Peyer's patch (tissue), 4 donors: ENCODE measurements around the gene TPBG.

ENCODE experiments used
- POLR2A ChIP-seq, 2 donors: fragments of 450-650 bp; IDR thresholded peaks; one replicate each; pipeline ENCODE4 v1.5.1; 2017; ENCODE audit warnings: antibody characterized with exemption in 2 of 2, mild to moderate bottlenecking in 2 of 2, moderate library complexity in 2 of 2
- TF ChIP-seq, protein P1 (sequence below), 6 experiments: fragments of 450-650 bp in 4 of 6; fragments of 200-600 bp in 2 of 6; sonication (generic) in 1 of 6; IDR thresholded peaks; one replicate each; pipeline ENCODE4 v1.5.1; 2017 to 2019; ENCODE audit warnings: antibody characterized with exemption in 6 of 6, mild to moderate bottlenecking in 3 of 6, moderate library complexity in 1 of 6

DNA sequence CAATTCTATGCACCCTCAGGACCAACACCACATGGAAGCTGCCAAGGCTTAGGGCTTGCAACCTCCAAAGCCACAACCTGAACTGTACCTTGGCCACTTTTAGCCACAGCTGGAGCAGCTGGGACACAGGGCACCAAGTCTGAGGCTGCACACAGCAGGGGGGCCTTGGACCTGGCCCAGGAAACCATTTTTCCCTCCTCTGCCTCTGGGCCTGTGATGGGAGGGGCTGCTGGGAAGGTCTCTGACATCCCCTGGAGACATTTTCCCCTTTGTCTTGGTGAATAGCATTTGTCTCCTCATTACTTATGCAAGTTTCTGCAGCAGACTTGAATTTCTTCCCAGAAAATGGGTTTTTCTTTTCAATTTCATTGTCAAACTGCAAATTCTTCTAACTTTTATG, 13.0 kb downstream of the TPBG start:
- TF ChIP-seq, protein P1, sequence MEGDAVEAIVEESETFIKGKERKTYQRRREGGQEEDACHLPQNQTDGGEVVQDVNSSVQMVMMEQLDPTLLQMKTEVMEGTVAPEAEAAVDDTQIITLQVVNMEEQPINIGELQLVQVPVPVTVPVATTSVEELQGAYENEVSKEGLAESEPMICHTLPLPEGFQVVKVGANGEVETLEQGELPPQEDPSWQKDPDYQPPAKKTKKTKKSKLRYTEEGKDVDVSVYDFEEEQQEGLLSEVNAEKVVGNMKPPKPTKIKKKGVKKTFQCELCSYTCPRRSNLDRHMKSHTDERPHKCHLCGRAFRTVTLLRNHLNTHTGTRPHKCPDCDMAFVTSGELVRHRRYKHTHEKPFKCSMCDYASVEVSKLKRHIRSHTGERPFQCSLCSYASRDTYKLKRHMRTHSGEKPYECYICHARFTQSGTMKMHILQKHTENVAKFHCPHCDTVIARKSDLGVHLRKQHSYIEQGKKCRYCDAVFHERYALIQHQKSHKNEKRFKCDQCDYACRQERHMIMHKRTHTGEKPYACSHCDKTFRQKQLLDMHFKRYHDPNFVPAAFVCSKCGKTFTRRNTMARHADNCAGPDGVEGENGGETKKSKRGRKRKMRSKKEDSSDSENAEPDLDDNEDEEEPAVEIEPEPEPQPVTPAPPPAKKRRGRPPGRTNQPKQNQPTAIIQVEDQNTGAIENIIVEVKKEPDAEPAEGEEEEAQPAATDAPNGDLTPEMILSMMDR (IDR thresholded peaks at IDR 0.05) = no peak
- no peak for TF ChIP-seq POLR2A (IDR thresholded peaks at IDR 0.05)
